Measurements from ENCODE around the gene FAM185A. TPM values are rescaled to one million over a fixed set of nuclear protein-coding genes. Genes with fewer than 3 reads are reported as not detected.

The FAM185A gene
- total RNA-seq, 1 donor from 2014 or later: 8.7 TPM

DNA sequence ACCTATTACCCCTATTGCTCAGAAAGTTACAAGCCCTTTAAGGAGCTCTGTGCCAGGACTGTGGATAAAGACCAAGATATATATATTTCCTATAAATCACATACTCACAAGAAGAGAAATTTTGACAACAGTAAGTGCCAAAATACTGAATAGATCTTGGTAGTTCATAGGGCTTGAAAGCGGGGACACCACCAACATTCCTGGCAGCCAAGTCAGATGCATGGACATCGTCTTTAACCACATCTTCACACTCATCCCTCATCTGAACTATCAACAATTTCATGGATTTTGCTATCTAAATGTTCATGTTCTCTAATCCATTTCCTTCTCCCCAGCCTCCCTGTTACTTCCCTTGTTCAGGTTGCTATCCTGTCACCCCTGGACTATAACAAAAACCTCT is 96.5 kb downstream of the FAM185A start:
- no peak for DNase-seq (ENCODE audit: extremely low spot score, unreplicated experiment)
- no peak overlapping the region for H3K27ac Mint-ChIP-seq
- peaks cover 20% of the 10 kb centered on the region for H3K4me1 Mint-ChIP-seq (ENCODE audit: unreplicated experiment)

GRCh38 chr7:102849079-102849478 is 100.3 kb downstream of the FAM185A start:
- peaks cover 13% of the 10 kb centered on the region for H3K36me3 Mint-ChIP-seq
- no peak for DNase-seq (ENCODE audit: extremely low spot score, unreplicated experiment)
- H3K27ac Mint-ChIP-seq: no peak overlapping the region
- H3K9me3 Mint-ChIP-seq: no peaks in the 10 kb centered on the region
- no peaks in the 10 kb centered on the region for H3K27me3 Mint-ChIP-seq
- TF ChIP-seq, protein P1, sequence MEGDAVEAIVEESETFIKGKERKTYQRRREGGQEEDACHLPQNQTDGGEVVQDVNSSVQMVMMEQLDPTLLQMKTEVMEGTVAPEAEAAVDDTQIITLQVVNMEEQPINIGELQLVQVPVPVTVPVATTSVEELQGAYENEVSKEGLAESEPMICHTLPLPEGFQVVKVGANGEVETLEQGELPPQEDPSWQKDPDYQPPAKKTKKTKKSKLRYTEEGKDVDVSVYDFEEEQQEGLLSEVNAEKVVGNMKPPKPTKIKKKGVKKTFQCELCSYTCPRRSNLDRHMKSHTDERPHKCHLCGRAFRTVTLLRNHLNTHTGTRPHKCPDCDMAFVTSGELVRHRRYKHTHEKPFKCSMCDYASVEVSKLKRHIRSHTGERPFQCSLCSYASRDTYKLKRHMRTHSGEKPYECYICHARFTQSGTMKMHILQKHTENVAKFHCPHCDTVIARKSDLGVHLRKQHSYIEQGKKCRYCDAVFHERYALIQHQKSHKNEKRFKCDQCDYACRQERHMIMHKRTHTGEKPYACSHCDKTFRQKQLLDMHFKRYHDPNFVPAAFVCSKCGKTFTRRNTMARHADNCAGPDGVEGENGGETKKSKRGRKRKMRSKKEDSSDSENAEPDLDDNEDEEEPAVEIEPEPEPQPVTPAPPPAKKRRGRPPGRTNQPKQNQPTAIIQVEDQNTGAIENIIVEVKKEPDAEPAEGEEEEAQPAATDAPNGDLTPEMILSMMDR (conservative IDR thresholded peaks at IDR 0.05): no peak
- no peak overlapping the region for H3K4me3 Mint-ChIP-seq
- peaks cover 13% of the 10 kb centered on the region for H3K4me1 Mint-ChIP-seq (ENCODE audit: unreplicated experiment)

More for the DNA sequence above, 96.5 kb downstream of the FAM185A start:
- Mint-ChIP-seq H3K27me3 (no peaks in the 10 kb centered on the region), H3K9me3 (peaks cover 5% of the 10 kb centered on the region), H3K4me3 (no peak overlapping the region), H3K36me3 (no peaks in the 10 kb centered on the region)
- TF ChIP-seq, protein P1 (conservative IDR thresholded peaks at IDR 0.05): no peak

GRCh38 chr7:102849538-102849937 is 100.7 kb downstream of the FAM185A start:
- Mint-ChIP-seq H3K36me3 (peaks cover 13% of the 10 kb centered on the region), H3K27ac (no peak overlapping the region), H3K27me3 (no peaks in the 10 kb centered on the region), H3K4me3 (no peak overlapping the region), H3K9me3 (no peaks in the 10 kb centered on the region), H3K4me1 (ENCODE audit: unreplicated experiment) (peaks cover 13% of the 10 kb centered on the region)
- TF ChIP-seq, protein P1 (conservative IDR thresholded peaks at IDR 0.05): no peak
- DNase-seq (ENCODE audit: extremely low spot score, unreplicated experiment): no peak

DNA sequence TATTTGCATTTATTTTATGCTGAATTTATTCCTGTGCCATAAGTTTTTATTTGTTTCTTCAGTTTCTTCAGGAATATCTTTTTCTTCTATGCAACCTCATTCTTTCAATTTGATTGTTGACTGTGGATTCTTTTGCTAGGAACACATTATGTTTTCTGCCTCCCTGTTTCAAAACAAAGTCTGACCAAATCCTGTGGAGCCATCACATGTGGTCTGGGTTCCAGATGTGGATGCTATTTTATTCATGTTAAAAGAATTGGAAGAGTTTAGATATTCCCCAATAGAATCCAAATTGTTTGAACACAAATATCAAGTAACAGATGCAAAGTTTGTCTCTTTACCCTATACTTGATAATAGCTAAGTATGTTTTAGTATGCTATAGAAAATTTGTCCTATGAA is 107.2 kb downstream of the FAM185A start:
- Mint-ChIP-seq H3K4me1 (ENCODE audit: unreplicated experiment) (peaks cover 18% of the 10 kb centered on the region), H3K9me3 (no peaks in the 10 kb centered on the region), H3K36me3 (peaks cover 21% of the 10 kb centered on the region), H3K27me3 (no peaks in the 10 kb centered on the region), H3K27ac (no peak overlapping the region), H3K4me3 (no peak overlapping the region)
- TF ChIP-seq, protein P1 (conservative IDR thresholded peaks at IDR 0.05): no peak
- no peak for DNase-seq (ENCODE audit: extremely low spot score, unreplicated experiment)

Other genes with a start within 250 kb of the FAM185A start
- 5.5 and 7.1 TPM in 2 replicates for gene RASA4B, start 231.2 kb upstream of the FAM185A start, total RNA-seq (ENCODE audit: low replicate concordance)
- 19.5 and 19.8 TPM in 2 replicates for gene UPK3BL2, start 205.3 kb upstream of the FAM185A start, total RNA-seq (ENCODE audit: low replicate concordance)
- gene SPDYE2, start 197.8 kb upstream of the FAM185A start, total RNA-seq (ENCODE audit: low replicate concordance): not detected in 2 replicates
- 13.2 and 24.0 TPM in 2 replicates for gene POLR2J3, start 176.4 kb upstream of the FAM185A start, total RNA-seq (ENCODE audit: low replicate concordance)
- gene RASA4, start 132.2 kb upstream of the FAM185A start, total RNA-seq (ENCODE audit: low replicate concordance): 14.6 and 23.5 TPM in 2 replicates
- gene UPK3BL1, start 106.2 kb upstream of the FAM185A start, total RNA-seq (ENCODE audit: low replicate concordance): 53.3 and 77.1 TPM in 2 replicates
- not detected in 2 replicates for gene SPDYE2B, start 98.7 kb upstream of the FAM185A start, total RNA-seq (ENCODE audit: low replicate concordance)
- 6.8 and 9.4 TPM in 2 replicates for gene POLR2J2, start 77.3 kb upstream of the FAM185A start, total RNA-seq (ENCODE audit: low replicate concordance)
- 1.5 and 68.3 TPM in 2 replicates for gene LRRC17, start 164.0 kb downstream of the FAM185A start, total RNA-seq (ENCODE audit: low replicate concordance)

All from type B pancreatic cell (in vitro differentiated cells).